ENCODE results near the gene ADO. TPM values are rescaled to one million over a fixed set of nuclear protein-coding genes. Genes with fewer than 3 reads are reported as not detected.

The ADO gene
- total RNA-seq, 1 donor from 2014 or later, result 21.2 TPM

- peak; percentile 69 for DNase-seq (ENCODE audit: low spot score)
Measured at GRCh38 chr10:62817766-62818425, 13.4 kb downstream of the ADO start.

- DNase-seq (ENCODE audit: low spot score), result no peak
Measured at GRCh38 chr10:62818426-62819011, 14.0 kb downstream of the ADO start.

- DNase-seq (ENCODE audit: low spot score), result no peak
Measured at GRCh38 chr10:62819141-62819920, 14.8 kb downstream of the ADO start.

DNA sequence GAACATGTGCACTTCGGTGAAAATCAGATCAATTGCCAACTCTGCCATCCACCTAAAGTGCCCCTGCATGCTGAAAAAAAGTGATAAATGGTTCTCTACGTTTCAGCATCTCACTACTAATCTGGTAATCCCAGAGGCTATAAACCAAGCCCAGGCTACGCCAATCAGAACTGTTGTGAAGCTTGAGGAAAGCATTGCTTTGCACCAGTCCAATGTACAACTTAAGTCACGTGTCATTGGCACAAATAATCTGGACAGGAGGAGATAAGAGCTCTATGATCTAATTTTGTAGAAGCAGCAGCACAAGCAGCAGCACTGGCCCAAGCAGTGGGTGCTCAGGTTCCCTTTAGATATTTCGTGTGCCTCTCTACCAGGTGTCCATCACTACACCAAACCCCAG is 16.1 kb downstream of the ADO start:
- DNase-seq (ENCODE audit: low spot score), result no peak

GRCh38 chr10:62826273-62826672 is 21.8 kb downstream of the ADO start:
- DNase-seq (ENCODE audit: low spot score), result no peak

DNA sequence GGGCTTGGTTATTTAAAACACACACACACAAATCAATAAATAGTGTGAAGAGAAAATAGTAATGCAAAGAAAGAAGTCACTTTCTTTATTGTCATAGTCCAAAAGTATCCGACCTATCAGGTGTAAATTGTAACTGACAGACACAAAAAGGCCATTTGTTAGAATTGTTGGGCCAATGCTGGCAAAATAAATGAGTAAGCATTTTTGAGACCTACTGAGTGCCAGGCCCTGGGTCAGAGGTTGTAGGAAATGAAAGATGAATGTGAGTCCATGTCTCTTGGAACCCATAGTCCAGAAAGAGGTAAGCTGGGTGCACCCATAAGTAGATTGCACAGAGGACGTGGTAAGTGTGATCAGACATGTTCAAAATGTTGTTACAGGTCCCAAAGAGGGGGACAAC is 25.1 kb downstream of the ADO start:
- no peak for DNase-seq (ENCODE audit: low spot score)

GRCh38 chr10:62830679-62831078 is 26.2 kb downstream of the ADO start:
- DNase-seq (ENCODE audit: low spot score), result no peak

GRCh38 chr10:62831346-62831745 is 26.8 kb downstream of the ADO start:
- DNase-seq (ENCODE audit: low spot score), result no peak

- no peak for DNase-seq (ENCODE audit: low spot score)
Measured at GRCh38 chr10:62839590-62839989, 35.1 kb downstream of the ADO start.

DNA sequence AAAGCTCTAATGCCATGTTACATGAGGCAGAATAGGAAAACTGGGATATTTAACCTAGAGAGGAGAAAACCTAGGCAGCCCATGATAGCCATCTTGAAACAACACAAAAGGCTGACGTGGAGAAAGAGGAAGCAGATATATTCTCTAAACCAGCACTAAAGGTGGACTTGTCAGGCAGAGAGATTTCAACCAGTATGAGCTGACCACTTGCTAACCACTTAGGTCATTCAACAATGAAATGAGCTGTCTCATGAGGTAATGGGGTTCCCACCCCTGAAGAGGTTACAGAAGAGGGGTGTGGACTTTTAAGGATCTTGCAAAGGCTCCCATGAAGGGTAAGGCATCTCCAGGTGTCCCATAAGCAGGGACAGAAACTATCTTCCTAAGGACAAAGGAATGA is 38.5 kb downstream of the ADO start:
- no peak for DNase-seq (ENCODE audit: low spot score)

DNA sequence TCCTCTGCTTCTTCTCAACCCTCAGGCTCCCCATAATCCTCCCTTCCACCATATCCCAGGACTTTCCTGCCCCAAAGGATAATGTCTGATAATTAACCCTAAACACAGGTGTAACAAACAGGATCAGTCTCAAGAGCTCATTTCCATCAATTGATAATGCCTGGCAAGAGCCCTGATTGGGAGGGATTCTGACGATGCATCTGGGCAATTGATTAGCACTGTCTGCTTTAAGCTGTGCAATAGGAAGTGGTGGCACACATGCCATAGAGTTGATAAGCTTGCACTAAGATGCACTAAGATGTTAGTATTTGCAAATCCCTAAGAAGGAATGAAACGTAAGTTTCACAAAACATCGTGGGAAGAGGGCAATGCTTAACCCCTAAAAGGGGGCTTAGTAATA is 39.1 kb downstream of the ADO start:
- DNase-seq (ENCODE audit: low spot score), result no peak

DNA sequence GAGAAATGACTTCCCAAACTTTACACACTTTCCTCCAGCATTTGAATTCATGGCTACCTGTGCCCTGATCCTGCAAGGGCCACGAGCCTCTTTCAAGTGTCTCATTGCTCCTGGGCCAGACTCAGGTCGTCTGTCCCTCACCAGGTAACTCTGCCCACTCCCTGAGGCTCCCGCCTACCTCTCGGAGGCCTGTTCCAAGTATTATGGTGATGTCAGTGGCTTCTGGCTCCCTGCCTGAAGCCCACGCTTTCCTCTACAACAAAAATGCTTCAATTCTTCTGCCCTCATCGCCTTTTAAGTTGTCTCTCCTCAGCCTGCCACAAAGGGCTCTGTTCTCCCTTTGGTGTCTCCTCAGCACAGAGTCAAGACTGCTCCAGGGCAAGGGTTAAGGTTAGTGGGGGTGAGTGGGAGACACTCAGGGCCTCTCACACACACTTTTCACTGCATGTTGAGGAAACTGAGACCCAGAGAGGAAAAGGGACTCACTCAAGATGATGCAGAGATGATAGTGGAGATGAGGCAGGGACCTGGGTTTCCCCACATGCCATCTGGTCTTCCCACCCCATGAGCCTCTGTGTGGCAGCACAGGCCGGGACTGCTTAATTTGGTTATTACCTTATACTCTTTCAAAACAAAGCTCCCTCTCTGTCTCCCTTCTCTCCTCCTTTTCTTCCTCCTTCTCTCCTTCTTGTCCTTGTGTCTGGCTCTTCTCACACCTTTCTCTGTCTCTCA is 39.9 kb downstream of the ADO start:
- no peak for DNase-seq (ENCODE audit: low spot score)

- DNase-seq (ENCODE audit: low spot score), result no peak
Measured at GRCh38 chr10:62847433-62847832, 42.9 kb downstream of the ADO start.

GRCh38 chr10:62850646-62851045 is 46.1 kb downstream of the ADO start:
- DNase-seq (ENCODE audit: low spot score), result no peak

GRCh38 chr10:62851442-62851841 is 46.9 kb downstream of the ADO start:
- DNase-seq (ENCODE audit: low spot score), result no peak

DNA sequence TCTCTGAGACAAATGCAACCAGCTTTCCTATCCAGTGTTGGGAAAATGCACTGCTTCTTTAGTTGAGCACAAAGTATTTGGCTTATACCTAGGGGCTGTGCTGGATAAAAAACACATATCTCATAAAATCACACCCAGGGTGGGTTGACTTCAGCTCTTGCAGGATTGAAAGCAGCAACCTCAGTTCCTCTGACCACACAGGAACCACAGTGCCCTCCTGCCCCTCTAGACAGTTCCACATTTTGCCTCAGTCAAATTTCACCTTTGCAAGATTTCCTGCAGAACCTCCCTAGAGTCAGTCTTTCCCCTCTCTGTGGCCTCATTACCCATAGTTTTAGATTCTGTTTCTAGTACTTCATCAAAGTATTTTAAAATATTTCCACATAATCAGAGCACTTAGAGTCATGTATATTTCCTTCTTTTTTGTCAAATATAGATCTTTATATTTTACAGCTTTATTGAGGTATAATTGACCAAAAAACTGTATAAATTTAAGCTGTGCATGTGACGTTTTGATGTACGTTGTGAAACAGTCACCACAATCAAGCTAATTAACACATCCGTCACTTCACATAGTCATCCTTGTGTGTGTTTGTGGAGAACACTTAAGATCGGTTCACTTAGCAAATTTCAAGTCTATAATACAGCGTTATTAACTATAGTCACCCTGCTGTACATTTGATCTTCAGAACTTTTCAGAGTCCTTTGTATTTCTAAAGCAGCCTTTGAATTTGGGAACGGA is 48.6 kb downstream of the ADO start:
- no peak for DNase-seq (ENCODE audit: low spot score)

GRCh38 chr10:62853710-62854109 is 49.2 kb downstream of the ADO start:
- no peak for DNase-seq (ENCODE audit: low spot score)

DNA sequence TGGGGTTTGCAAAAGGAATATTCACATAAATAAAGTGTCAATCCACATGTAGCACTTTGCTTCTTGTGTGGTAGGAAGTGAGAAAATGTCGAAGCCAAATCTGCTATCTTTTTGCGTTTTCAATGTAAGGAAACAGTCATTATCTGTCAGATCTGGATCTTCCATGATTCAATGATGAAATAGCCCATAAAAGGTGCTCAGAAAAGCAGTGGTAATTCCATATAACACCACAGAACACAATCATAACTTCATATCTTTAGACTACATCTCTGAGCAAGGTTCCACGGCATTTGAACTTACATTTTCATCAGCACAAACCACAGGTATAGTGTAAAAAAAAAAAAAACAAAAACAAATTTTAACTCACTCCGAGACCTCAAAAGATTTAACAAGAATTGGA is 51.5 kb downstream of the ADO start:
- no peak for DNase-seq (ENCODE audit: low spot score)

Measured in mucosa of gallbladder (tissue), 1 donor.